Uterus (tissue), 2 donors: ENCODE measurements around the gene ITGAL.

Experiments
- CTCF ChIP-seq, 4 experiments: fragments of 200-600 bp in 2 of 4; fragments of 450-650 bp in 2 of 4; sonication (generic) in 2 of 4; IDR thresholded peaks; one replicate each; pipeline ENCODE4 v1.5.1; 2016 to 2019; ENCODE audit warnings: antibody characterized with exemption in 4 of 4, mild to moderate bottlenecking in 2 of 4, moderate library complexity in 1 of 4
- POLR2A ChIP-seq, 2 donors: fragments of 450-650 bp; IDR thresholded peaks; one replicate each; pipeline ENCODE4 v1.6.1; 2016; ENCODE audit warnings: antibody characterized with exemption in 2 of 2, mild to moderate bottlenecking in 1 of 2, moderate library complexity in 1 of 2

DNA sequence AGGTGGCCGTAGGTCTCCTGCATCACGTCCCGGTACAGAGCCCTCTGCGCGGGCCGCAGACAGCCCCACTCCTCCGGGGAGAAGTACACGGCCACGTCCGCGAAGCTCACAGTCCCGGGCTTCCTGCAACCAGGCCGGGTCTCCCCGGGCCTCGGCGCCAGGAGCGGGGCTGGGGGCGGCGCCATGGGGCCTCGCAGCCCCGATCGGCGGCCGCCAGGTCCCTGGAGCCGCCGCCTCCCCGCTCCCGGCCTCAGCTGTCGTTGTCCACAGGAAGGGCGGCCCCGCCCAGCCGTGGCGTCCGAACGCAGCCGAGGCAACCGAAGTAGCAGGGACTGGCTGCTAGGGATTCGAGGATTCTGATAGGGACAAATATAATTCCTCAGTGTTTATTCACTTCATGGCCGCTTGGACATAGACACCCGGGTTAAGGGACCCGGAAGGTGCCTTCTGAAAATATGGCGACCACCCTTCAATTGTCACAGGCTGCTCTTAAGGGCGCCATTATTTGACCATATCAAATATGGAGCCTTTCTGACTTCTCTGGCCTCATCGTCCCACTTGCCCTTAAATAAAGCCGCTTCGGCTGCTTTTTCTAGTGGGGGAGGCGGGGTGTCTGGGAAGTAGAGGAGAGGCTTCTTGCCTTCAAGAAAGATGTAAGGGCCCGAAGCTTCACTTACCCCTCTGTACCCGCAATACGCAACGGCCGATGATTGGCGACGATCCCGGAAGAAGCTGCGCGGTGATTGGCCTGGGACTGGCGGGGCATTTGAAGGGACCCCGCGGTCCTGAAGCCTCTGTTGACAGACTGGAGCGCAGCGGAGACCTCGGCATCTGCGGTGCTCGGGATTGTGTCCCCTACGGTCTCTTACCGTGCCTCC, 99.1 kb downstream of the ITGAL start, which contains the start of gene ZNF688:
- TF ChIP-seq CTCF (IDR thresholded peaks at IDR 0.05) (peak in 2 of 4 experiments; percentile 3 to 29), POLR2A (IDR thresholded peaks at IDR 0.05) (peak; percentile 41 to 47)
